ENCODE measurements around the gene NCOA3. TPM values are rescaled to one million over a fixed set of nuclear protein-coding genes. Genes with fewer than 3 reads are reported as not detected.

NCOA3 gene
- total RNA-seq, 2 experiments from 2014 or later, result 59.9 to 65.4 TPM

DNA sequence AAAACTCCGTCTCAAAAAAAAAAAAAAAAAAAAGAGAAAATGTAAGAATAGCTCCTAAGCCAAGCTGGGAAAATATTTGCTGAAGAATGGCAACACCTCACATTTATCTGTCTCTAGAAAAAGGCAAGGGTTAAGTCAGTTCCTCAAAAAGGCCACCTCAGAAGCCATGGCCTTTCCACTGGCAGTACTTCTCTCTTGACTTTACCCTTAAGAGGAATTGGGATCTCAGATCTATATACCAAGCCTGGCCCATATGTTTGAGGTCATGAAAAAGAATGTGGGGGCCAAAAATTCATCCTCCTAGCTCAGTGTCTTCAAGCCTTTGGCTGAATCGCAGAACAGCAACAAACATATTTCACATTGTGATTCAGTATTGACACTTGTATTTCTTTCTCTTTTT is 10.9 kb upstream of the NCOA3 start:
- Mint-ChIP-seq H3K27ac (no peak overlapping the region), H3K9me3 (no peaks in the 10 kb centered on the region), H3K36me3 (ENCODE audit: low read depth) (no peaks in the 10 kb centered on the region), H3K27me3 (no peaks in the 10 kb centered on the region), H3K4me3 (no peak overlapping the region), H3K4me1 (ENCODE audit: low read depth) (peaks cover 46% of the 10 kb centered on the region)
- intact Hi-C loops (cut with DNase I, micrococcal nuclease), result no loop called here
- H3K36me3 ChIP-seq (ENCODE audit: insufficient read depth, low read length), result no peaks in the 10 kb centered on the region
- no peak overlapping the region for H3K4me3 ChIP-seq (ENCODE audit: low read length)
- no peak overlapping the region for H3K27ac ChIP-seq (ENCODE audit: low read depth in 1 of 2, low read length in 2 of 2)
- ATAC-seq (ENCODE audit: poor library complexity), result no peak
- ChIA-PET POLR2A (interaction anchor here (0.6 to 6.2 kb wide), 2 partner anchors 11 to 21 kb away, joined by 3 to 48 read pairs; partner anchors contain the start of gene NCOA3), CTCF (no interaction called here)
- no peaks in the 10 kb centered on the region for H3K27me3 ChIP-seq (ENCODE audit: control insufficient read depth in 1 of 2, insufficient read depth in 2 of 2, low read length in 2 of 2)
- peaks cover 44% of the 10 kb centered on the region for H3K4me1 ChIP-seq (ENCODE audit: insufficient read depth, low read length)
- peak in 1 of 14 experiments; percentile 21 for DNase-seq
- no peaks in the 10 kb centered on the region for H3K9me3 ChIP-seq (ENCODE audit: control insufficient read depth in 1 of 2, insufficient read depth in 1 of 2, low read length in 2 of 2)
- TF ChIP-seq, protein P1, sequence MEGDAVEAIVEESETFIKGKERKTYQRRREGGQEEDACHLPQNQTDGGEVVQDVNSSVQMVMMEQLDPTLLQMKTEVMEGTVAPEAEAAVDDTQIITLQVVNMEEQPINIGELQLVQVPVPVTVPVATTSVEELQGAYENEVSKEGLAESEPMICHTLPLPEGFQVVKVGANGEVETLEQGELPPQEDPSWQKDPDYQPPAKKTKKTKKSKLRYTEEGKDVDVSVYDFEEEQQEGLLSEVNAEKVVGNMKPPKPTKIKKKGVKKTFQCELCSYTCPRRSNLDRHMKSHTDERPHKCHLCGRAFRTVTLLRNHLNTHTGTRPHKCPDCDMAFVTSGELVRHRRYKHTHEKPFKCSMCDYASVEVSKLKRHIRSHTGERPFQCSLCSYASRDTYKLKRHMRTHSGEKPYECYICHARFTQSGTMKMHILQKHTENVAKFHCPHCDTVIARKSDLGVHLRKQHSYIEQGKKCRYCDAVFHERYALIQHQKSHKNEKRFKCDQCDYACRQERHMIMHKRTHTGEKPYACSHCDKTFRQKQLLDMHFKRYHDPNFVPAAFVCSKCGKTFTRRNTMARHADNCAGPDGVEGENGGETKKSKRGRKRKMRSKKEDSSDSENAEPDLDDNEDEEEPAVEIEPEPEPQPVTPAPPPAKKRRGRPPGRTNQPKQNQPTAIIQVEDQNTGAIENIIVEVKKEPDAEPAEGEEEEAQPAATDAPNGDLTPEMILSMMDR (IDR thresholded peaks at IDR 0.05), result no peak

DNA sequence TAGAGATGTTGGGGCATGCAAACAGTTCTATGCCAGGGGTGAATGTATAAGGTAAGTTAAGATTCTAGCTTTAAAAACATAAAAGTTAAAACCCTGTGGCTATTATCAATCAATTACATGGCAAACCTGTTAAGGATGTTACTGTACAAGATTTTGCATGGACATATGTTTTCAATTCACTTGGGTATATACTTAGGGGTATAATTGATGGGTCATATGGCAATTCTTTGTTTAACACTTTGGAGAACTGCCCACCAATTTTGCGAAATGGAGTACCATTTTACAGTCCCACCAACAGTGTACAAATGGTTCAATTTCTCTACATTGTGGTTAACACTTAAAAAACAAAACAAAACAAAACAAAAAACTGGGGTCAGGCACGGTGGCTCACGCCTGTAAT is 9.4 kb upstream of the NCOA3 start:
- DNase-seq (no peak), ATAC-seq (ENCODE audit: poor library complexity) (no peak)
- Histone ChIP-seq H3K36me3 (ENCODE audit: insufficient read depth, low read length) (no peaks in the 10 kb centered on the region), H3K27ac (ENCODE audit: low read depth in 1 of 2, low read length in 2 of 2) (no peak overlapping the region), H3K9me3 (ENCODE audit: control insufficient read depth in 1 of 2, insufficient read depth in 1 of 2, low read length in 2 of 2) (no peaks in the 10 kb centered on the region), H3K4me3 (ENCODE audit: low read length) (no peak overlapping the region), H3K4me1 (ENCODE audit: insufficient read depth, low read length) (peaks cover 39% of the 10 kb centered on the region), H3K27me3 (ENCODE audit: control insufficient read depth in 1 of 2, insufficient read depth in 2 of 2, low read length in 2 of 2) (no peaks in the 10 kb centered on the region)
- no peak overlapping the region for H3K27ac Mint-ChIP-seq
- H3K4me3 Mint-ChIP-seq, result no peak overlapping the region
- POLR2A ChIA-PET, result interaction anchor here (3.0 kb wide), 1 partner anchor 10 kb away, joined by 34 read pairs; the partner anchor contains the start of gene NCOA3
- intact Hi-C loops (cut with DNase I, micrococcal nuclease), result no loop called here
- no peaks in the 10 kb centered on the region for H3K9me3 Mint-ChIP-seq
- H3K27me3 Mint-ChIP-seq, result no peaks in the 10 kb centered on the region
- peaks cover 41% of the 10 kb centered on the region for H3K4me1 Mint-ChIP-seq (ENCODE audit: low read depth)
- H3K36me3 Mint-ChIP-seq (ENCODE audit: low read depth), result no peaks in the 10 kb centered on the region
- CTCF ChIA-PET, result interaction anchor here (0.7 kb wide), 1 partner anchor 38 kb away, joined by 3 read pairs; no protein-coding TSS in a partner anchor
- TF ChIP-seq, protein P1 (IDR thresholded peaks at IDR 0.05), result no peak

DNA sequence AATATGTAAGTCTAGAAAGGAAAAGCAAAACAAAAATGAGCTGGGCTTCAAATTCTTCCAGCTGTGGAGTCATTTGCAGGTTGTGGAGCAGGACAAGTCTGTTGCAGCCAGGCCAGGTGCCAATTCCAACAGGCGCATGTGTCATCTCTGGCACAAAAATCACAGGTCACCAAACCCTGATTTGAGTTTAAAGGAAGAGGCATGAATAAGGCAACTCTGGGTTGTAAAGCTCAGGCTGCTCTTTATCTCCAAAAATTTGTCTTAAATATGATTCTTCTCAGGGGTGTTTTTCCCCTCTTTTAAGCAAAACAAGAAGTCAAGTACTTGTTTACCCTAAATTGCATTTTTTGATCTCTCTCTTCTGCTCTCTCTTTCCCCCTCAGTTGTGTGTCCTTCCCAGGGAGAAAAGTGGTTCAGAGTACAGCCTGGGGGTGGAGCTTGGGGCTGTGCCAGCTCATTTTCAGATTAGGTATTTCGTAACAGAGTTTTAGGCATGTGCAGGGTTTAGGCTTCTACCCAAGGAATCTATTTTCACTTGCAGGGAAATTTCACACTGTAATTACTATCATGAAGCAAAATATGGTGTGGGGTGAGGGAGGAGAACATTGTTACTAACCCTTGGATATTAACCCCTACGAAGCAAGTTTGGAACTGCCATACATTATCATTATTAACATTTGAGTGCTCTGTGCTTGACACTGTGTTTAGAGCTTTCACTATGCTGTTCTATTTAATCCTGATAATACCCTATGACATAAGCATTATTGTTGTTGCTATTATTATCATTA is 8.3 kb upstream of the NCOA3 start:
- peak; percentile 68 for ATAC-seq (ENCODE audit: poor library complexity)
- H3K4me3 Mint-ChIP-seq, result no peak overlapping the region

More for the DNA sequence above, 8.3 kb upstream of the NCOA3 start:
- Histone ChIP-seq H3K4me3 (ENCODE audit: low read length) (no peak overlapping the region), H3K27ac (ENCODE audit: low read depth in 1 of 2, low read length in 2 of 2) (no peak overlapping the region), H3K9me3 (ENCODE audit: control insufficient read depth in 1 of 2, insufficient read depth in 1 of 2, low read length in 2 of 2) (no peaks in the 10 kb centered on the region), H3K27me3 (ENCODE audit: control insufficient read depth in 1 of 2, insufficient read depth in 2 of 2, low read length in 2 of 2) (no peaks in the 10 kb centered on the region), H3K36me3 (ENCODE audit: insufficient read depth, low read length) (no peaks in the 10 kb centered on the region), H3K4me1 (ENCODE audit: insufficient read depth, low read length) (peaks cover 30% of the 10 kb centered on the region)
- Mint-ChIP-seq H3K9me3 (no peaks in the 10 kb centered on the region), H3K4me1 (ENCODE audit: low read depth) (peaks cover 32% of the 10 kb centered on the region), H3K36me3 (ENCODE audit: low read depth) (no peaks in the 10 kb centered on the region), H3K27ac (peak overlapping the region; percentile 5), H3K27me3 (no peaks in the 10 kb centered on the region)
- TF ChIP-seq, protein P1 (IDR thresholded peaks at IDR 0.05), result no peak
- CTCF ChIA-PET, result interaction anchor here (0.8 to 1.6 kb wide), 2 partner anchors 10 to 18 kb away, joined by 3 to 4 read pairs; no protein-coding TSS in a partner anchor
- peak in 12 of 14 experiments; percentile 12 to 78 (median 54) for DNase-seq
- POLR2A ChIA-PET, result interaction anchor here (0.6 to 3.0 kb wide), 2 partner anchors 9 to 117 kb away, joined by 3 to 34 read pairs; partner anchors contain the start of gene NCOA3
- intact Hi-C loops (cut with DNase I, micrococcal nuclease), result no loop called here

All from CD4-positive, alpha-beta T cell (primary cell).